K562 (cell line): Measurements from ENCODE around the gene ST7. TPM values are rescaled to one million over a fixed set of nuclear protein-coding genes. Genes with fewer than 3 reads are reported as not detected.

Experiments used
- ATF6 ChIP-seq: sonication (generic); formaldehyde crosslinking; IDR thresholded peaks from 2 replicates; pipeline ENCODE4 v1.4.0; 2020; ENCODE audit warnings: mild to moderate bottlenecking, missing genetic modification reagents
- BCOR ChIP-seq: fragments of 450-650 bp; IDR thresholded peaks from 2 replicates; pipeline ENCODE4 v1.6.1; 2016
- CHAMP1 ChIP-seq: fragments of 450-650 bp; IDR thresholded peaks from 2 replicates; pipeline ENCODE4 v1.6.1; 2016; ENCODE audit warnings: mild to moderate bottlenecking
- CTCFL ChIP-seq: IDR thresholded peaks from 2 replicates; pipeline ENCODE4 v1.6.1; 2011; ENCODE audit warnings: borderline replicate concordance, low read depth, mild to moderate bottlenecking, moderate library complexity, low read length; ENCODE audit not compliant: insufficient read depth, poor library complexity, severe bottlenecking
- MBD2 ChIP-seq: sonication (generic); IDR thresholded peaks from 2 replicates; pipeline ENCODE4 v1.6.1; 2016; ENCODE audit warnings: low read depth, borderline replicate concordance
- MECOM ChIP-seq: fragments of 250-450 bp; sonication (Bioruptor Pico); IDR thresholded peaks from 2 replicates; pipeline ENCODE4 v1.8.0; 2022; ENCODE audit warnings: inconsistent platforms
- MXI1 ChIP-seq: IDR thresholded peaks from 2 replicates; pipeline ENCODE4 v1.6.1; 2011; ENCODE audit warnings: low read depth, mild to moderate bottlenecking, improper control_type of control experiment, low read length
- NR2C1 ChIP-seq, 2 experiments: fragments of 450-650 bp; IDR thresholded peaks; 2 replicates each; pipeline ENCODE4 v1.6.1; 2017; ENCODE audit warnings: mild to moderate bottlenecking in 2 of 2, antibody characterized with exemption in 1 of 2, inconsistent platforms in 1 of 2, missing compliant biosample characterization in 1 of 2, missing genetic modification characterization in 1 of 2
- SRSF3 ChIP-seq: fragments of 200-400 bp; formaldehyde crosslinking; IDR thresholded peaks from 2 replicates; pipeline ENCODE4 v1.6.1; 2016; ENCODE audit warnings: mild to moderate bottlenecking, low read length, moderate library complexity; ENCODE audit not compliant: insufficient read depth
- ZMIZ1 ChIP-seq, 2 experiments: fragments of 150-350 bp in 1 of 2; IDR thresholded peaks; 2 replicates each; pipeline ENCODE4 v1.6.1; 2012 to 2016; ENCODE audit warnings: low read depth in 2 of 2, low read length in 2 of 2, mild to moderate bottlenecking in 1 of 2, moderate library complexity in 1 of 2
- ZNF518B ChIP-seq: fragments of 250-450 bp; sonication (Bioruptor Pico); IDR thresholded peaks from 2 replicates; pipeline ENCODE4 v1.5.0; 2021; ENCODE audit warnings: mild to moderate bottlenecking, moderate library complexity
- polyA plus RNA-seq, 8 experiments: library from polyadenylated mRNA; depleted of rRNA in 4 of 8; stranded (reverse) in 5 of 8; unstranded in 3 of 8; fragments of >200 nt; fragmentation: Nextera tagmentation in 2 of 8; fragmentation: Illumina TruSeq in 1 of 8; extraction: Ambion mirVana in 2 of 8; extraction: Trizol in 1 of 8; gene quantifications; 2 replicates each; pipeline versions ENCODE4 v1.2.1 to v1.2.3, GENCODE V29; 2011 to 2014; ENCODE audit warnings: inconsistent platforms in 1 of 8, missing spikeins in 1 of 8
- total RNA-seq, 7 experiments: library from RNA; depleted of rRNA in 6 of 7; stranded (reverse); fragments of >200 nt in 6 of 7; fragmentation: Illumina TruSeq in 2 of 7; extraction: Trizol in 2 of 7; gene quantifications; 2 replicates each; pipeline versions ENCODE4 v1.2.1 to v1.2.3, GENCODE V29; 2011 to 2021; ENCODE audit warnings: low replicate concordance in 1 of 7

The ST7 gene
- total and polyA plus RNA-seq, 9 of the 15 experiments (the other 6 are each of a cell fraction or from before 2014, with no cell fraction given): 23.9 to 56.3 (median 36.9) TPM

GRCh38 chr7:117019786-117020590, 66.7 kb downstream of the ST7 start (continued):
- TF ChIP-seq ATF6 (CRISPR knock-in tag) (no peak), BCOR (peak; percentile 63; the same call in 1 of the 2 replicates), NR2C1 (IDR thresholded peaks at IDR 0.05) (no peak), NR2C1 (tag; IDR thresholded peaks at IDR 0.05) (no peak), MECOM (CRISPR knock-in tag) (peak; percentile 56; the same call in 1 of the 2 replicates), SRSF3 (no peak), MBD2 (no peak), ZMIZ1 (IDR thresholded peaks at IDR 0.05; ENCODE audit: low read depth in 2 of 2, low read length in 2 of 2) (no peak), CHAMP1 (no peak; the same call in 1 of the 2 replicates), MXI1 (no peak), ZNF518B (CRISPR knock-in tag) (no peak), CTCFL (no peak)
